Gastrocnemius medialis (tissue), 4 donors: ENCODE results near the gene ATP11A. TPM values are rescaled to one million over a fixed set of nuclear protein-coding genes. Genes with fewer than 3 reads are reported as not detected.

Source experiments
- ATAC-seq, 2 donors: fragments of 150-250 bp; one replicate each; pipeline ENCODE4 v1.9.1; 2016
- DNase-seq, 2 donors: peaks; one replicate each; pipeline ENCODE4 v3.0.0-alpha.2; 2019
- H3K27ac ChIP-seq, 4 donors: fragments of 200-600 bp; sonication (generic); 1 replicate in 1 of 4; 2 replicates in 3 of 4; pipeline ENCODE4 v1.5.1; 2016 to 2018; ENCODE audit warnings: mild to moderate bottlenecking in 2 of 4, moderate library complexity in 1 of 4
- H3K27me3 ChIP-seq, 3 donors: fragments of 200-600 bp; sonication (generic) in 2 of 3; 1 replicate in 1 of 3; 2 replicates in 2 of 3; pipeline versions ENCODE4 v1.5.1 to v1.6.0; 2016 to 2019; ENCODE audit warnings: mild to moderate bottlenecking in 1 of 3, moderate library complexity in 1 of 3
- H3K36me3 ChIP-seq, 2 donors: fragments of 200-600 bp; sonication (generic) in 1 of 2; one replicate each; pipeline ENCODE4 v1.5.1; 2017 to 2018
- H3K4me1 ChIP-seq, 2 donors: fragments of 200-600 bp; sonication (generic) in 1 of 2; one replicate each; pipeline ENCODE4 v1.5.1; 2016 to 2017; ENCODE audit warnings: mild to moderate bottlenecking in 2 of 2
- H3K4me3 ChIP-seq, 4 donors: fragments of 200-600 bp; sonication (generic) in 3 of 4; 1 replicate in 1 of 4; 2 replicates in 3 of 4; pipeline ENCODE4 v1.5.1; 2016 to 2019; ENCODE audit warnings: mild to moderate bottlenecking in 2 of 4
- H3K9me3 ChIP-seq, 3 donors: fragments of 200-600 bp; sonication (generic) in 2 of 3; 1 replicate in 1 of 3; 2 replicates in 2 of 3; pipeline ENCODE4 v1.5.1; 2016 to 2019
- CTCF ChIP-seq, 5 experiments: fragments of 450-650 bp in 3 of 5; fragments of 200-600 bp in 2 of 5; sonication (generic) in 2 of 5; IDR thresholded peaks in 4 of 5; conservative IDR thresholded peaks in 1 of 5; 1 replicate in 4 of 5; 2 replicates in 1 of 5; pipeline ENCODE4 v1.5.1; 2016 to 2019; ENCODE audit warnings: antibody characterized with exemption in 5 of 5, mild to moderate bottlenecking in 3 of 5, moderate library complexity in 3 of 5
- POLR2A ChIP-seq, 2 donors: fragments of 450-650 bp; IDR thresholded peaks; one replicate each; pipeline ENCODE4 v1.6.1; 2017; ENCODE audit warnings: antibody characterized with exemption in 2 of 2, mild to moderate bottlenecking in 2 of 2, moderate library complexity in 2 of 2
- in situ Hi-C, 4 donors: fragments of 200-750 bp; cut with MboI; loops; one replicate each; pipeline versions ENCODE4 v1.15.0 to v1.8.0; 2017; ENCODE audit warnings: low sequenced_read_pairs in 4 of 4
- intact Hi-C: fragments of 100-400 bp; cut with DNase I; formaldehyde crosslinking; loops from one replicate; pipeline ENCODE4 v1.15.1; 2023; ENCODE audit warnings: low total_unique reads
- total RNA-seq, 4 donors: library from RNA; depleted of rRNA; stranded (reverse); fragments of >200 nt; gene quantifications; one replicate each; pipeline versions ENCODE4 v1.1.0 to v1.2.3, GENCODE V29; 2016

Gene ATP11A
- total RNA-seq, 4 donors from 2014 or later = 10.0 to 14.2 (median 12.6) TPM

GRCh38 chr13:112818698-112819045, 128.8 kb downstream of the ATP11A start:
- TF ChIP-seq POLR2A (IDR thresholded peaks at IDR 0.05) (no peak), CTCF (IDR thresholded peaks at IDR 0.05 in 4 of 5, conservative IDR thresholded peaks at IDR 0.05 in 1 of 5) (no peak)

GRCh38 chr13:112819111-112819510, 129.3 kb downstream of the ATP11A start:
- ATAC-seq (no peak), DNase-seq (no peak)
- Histone ChIP-seq H3K9me3 (no peaks in the 10 kb centered on the region), H3K27me3 (no peaks in the 10 kb centered on the region), H3K4me3 (no peak overlapping the region), H3K36me3 (peaks cover 0 to 29% of the 10 kb centered on the region in 2 donors), H3K4me1 (peaks cover 0 to 3% of the 10 kb centered on the region in 2 donors), H3K27ac (no peak overlapping the region)
- in situ Hi-C loops (no loop called here), intact Hi-C loops (no loop called here)
- TF ChIP-seq POLR2A (IDR thresholded peaks at IDR 0.05) (no peak), CTCF (IDR thresholded peaks at IDR 0.05 in 4 of 5, conservative IDR thresholded peaks at IDR 0.05 in 1 of 5) (no peak)

More at GRCh38 chr13:112818698-112819045, 128.8 kb downstream of the ATP11A start:
- no peak overlapping the region for H3K27ac ChIP-seq
- H3K36me3 ChIP-seq = peaks cover 0 to 26% of the 10 kb centered on the region in 2 donors
- ATAC-seq (no peak), DNase-seq (no peak)
- H3K4me3 ChIP-seq = no peak overlapping the region
- no peaks in the 10 kb centered on the region for H3K9me3 ChIP-seq
- intact Hi-C loops (no loop called here), in situ Hi-C loops (no loop called here)
- H3K27me3 ChIP-seq = no peaks in the 10 kb centered on the region
- H3K4me1 ChIP-seq = peaks cover 0 to 3% of the 10 kb centered on the region in 2 donors

GRCh38 chr13:112819816-112820215, 130.0 kb downstream of the ATP11A start:
- intact Hi-C loops = no loop called here
- Histone ChIP-seq H3K4me3 (no peak overlapping the region), H3K27me3 (no peaks in the 10 kb centered on the region), H3K4me1 (peaks cover 0 to 3% of the 10 kb centered on the region in 2 donors), H3K27ac (no peak overlapping the region), H3K36me3 (peaks cover 0 to 29% of the 10 kb centered on the region in 2 donors), H3K9me3 (no peaks in the 10 kb centered on the region)
- ATAC-seq = no peak
- TF ChIP-seq CTCF (IDR thresholded peaks at IDR 0.05 in 4 of 5, conservative IDR thresholded peaks at IDR 0.05 in 1 of 5) (no peak), POLR2A (IDR thresholded peaks at IDR 0.05) (no peak)
- in situ Hi-C loops = no loop called here
- DNase-seq = no peak

- Histone ChIP-seq H3K9me3 (no peaks in the 10 kb centered on the region), H3K27ac (no peak overlapping the region), H3K36me3 (peaks cover 0 to 29% of the 10 kb centered on the region in 2 donors), H3K27me3 (no peaks in the 10 kb centered on the region), H3K4me3 (no peak overlapping the region), H3K4me1 (peaks cover 0 to 3% of the 10 kb centered on the region in 2 donors)
- in situ Hi-C loops (no loop called here), intact Hi-C loops (no loop called here)
- ATAC-seq (no peak), DNase-seq (no peak)
- TF ChIP-seq CTCF (IDR thresholded peaks at IDR 0.05 in 4 of 5, conservative IDR thresholded peaks at IDR 0.05 in 1 of 5) (no peak), POLR2A (IDR thresholded peaks at IDR 0.05) (no peak)
Measured at GRCh38 chr13:112820318-112820717, 130.5 kb downstream of the ATP11A start.
